GM18858 (cell line): ENCODE measurements around the gene EXOSC7.
"Not testable (repeated sequence)": the region's sequence is repeated elsewhere in the genome, so short reads cannot be mapped to it uniquely, and the experiment has no call there.

Source experiments
- ATAC-seq: cut with Tn5 transposase; IDR thresholded peaks from one replicate; pipeline ENCODE4 v1.9.1; 2021; ENCODE audit not compliant: unreplicated experiment

The EXOSC7 gene

DNA sequence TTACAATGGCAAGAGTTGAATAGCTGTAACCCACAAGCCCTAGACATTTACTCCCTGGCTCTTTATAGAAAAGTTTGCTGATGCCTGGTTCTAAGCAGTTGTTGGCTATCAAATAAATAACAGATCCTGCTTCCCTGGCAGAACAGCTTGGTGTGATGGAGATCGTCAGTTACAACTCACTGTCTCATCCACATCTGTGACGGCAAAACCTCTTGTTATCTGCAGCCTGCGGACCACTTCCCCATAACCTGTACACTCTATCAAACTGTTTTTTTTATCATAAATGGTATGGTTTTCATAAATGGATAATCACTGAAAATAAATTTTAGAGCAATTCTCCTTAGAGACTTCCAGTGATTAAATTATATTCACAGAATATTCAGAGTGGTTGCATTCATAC, 14.2 kb upstream of the EXOSC7 start:
- no peak for ATAC-seq

DNA sequence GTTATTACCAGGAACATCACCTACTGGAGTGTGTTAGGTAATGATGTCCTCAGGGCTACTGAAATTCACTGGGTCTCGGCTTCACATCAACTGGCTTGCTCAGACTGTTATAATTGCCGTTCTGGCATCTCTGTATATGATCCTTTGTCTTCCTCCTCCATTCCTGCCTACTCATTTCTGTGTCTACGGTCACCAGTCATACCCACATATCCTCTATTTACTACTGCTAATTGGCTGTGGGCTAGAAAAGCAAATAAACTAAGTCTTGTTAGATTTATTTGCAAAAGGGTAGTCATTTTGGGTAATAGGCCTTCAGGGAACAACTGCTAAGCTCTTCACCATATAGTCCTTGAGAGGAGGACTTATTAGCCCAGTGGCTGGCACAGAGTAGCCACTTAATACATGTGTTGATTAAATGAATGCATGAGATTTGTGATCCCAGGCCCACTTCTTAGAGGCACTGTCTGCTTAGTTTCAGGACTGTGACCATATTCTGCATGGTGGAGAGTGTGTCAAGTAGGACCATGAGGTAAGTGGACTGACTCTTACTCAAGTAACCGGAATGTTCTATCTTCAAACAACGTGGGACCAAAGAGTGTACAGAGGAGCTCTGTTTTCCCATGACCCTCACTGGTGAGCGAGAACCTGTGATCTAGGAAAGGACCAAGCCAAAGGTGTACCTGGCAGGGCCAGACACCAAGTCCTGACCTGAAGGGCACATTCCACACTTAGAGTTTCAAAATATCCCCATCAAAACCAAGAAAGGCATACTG, 13.2 kb upstream of the EXOSC7 start:
- no peak for ATAC-seq

DNA sequence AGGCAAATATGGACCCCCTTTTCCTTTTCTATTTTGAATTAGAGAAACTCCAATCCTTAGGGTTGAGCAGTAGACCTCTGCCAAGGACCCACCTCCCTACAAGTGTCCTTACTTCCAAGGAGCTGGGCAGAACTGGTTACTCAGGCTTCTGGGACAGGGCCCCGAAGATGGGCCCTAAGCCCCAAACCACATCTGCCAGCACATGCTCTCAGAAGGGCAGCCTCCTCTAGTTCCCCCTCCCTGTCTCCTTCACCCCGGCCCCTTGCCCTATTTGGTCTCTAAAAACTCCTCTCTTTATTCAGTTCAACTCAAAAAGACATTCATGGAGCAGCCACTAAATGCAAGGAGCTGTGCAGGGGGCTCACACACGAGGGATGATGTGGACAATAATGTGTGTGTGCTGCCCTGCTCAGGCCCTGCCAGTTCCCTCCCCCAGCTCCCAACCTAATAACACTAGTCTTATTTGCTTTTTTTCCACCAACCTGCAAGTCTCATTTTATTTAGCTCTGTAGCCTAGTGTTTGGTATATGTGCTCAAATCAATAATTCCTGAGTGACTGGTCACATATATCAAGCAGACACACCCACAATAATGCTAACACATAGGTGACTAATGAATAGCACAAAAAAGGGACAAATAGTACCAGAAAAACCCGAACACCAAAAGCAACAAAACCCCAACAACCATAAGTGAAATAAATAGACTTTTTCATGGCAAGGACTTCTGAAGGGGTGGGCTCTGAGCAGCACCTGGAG, 12.3 kb upstream of the EXOSC7 start:
- ATAC-seq = no peak

DNA sequence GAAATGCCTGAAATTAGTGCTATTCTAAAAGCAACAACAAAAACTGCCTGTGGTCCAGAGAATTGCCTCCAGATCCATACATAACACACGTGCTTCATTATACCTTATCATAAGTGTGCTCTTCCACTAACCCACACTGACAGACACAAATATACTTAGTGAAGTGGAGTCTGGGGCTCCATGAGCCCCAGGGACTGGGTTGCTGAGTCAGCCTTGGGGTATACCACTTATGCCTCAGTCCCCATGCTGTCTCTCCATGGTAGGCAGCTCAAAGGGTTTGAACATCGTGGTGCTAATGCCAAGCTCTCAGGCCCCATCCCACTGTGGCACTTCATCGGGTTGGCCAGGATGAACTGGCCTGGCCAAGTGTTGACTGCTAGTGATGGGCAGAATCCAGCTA, 10.9 kb upstream of the EXOSC7 start:
- no peak for ATAC-seq

DNA sequence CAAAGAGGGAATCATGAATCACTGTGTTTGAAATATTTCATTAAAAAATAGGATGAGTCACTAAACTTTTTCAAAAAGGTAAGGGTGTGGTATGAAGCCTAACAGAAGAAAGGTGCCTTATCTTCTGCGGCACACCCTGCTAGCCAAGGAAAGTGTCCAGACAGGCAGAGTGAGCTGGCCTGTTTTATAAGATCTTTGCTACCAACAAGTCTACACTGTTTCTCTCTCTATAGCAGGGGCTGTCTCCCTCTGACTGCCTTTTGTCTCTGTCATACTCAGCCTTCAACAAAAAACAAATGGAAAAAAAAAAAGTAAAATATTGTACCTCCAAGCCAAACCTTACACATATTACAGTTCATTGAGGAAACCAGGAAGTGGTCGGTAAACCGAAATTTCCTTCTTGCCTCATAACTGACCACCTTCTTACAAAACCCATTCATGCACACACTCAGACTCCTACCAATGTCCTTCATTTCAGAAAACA, 9.2 kb upstream of the EXOSC7 start:
- no peak for ATAC-seq

DNA sequence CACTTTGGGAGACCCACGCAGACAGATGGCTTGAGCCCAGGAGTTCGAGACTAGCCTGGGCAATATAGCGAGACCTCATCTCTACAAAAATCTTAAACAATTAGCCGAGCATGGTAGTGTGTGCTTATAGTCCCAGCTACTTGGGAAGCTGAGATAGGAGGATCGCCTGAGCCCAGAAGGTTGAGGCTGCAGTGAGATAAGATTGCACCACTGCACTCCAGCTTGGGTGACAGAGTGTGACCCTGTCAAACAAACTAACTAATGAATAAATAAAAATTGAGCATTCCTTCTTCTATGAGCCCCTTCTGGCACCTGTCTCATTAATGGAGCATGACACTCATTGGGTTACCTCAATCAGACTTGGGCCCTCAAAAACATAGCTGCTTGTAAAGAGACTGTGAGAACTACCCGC, 7.6 kb upstream of the EXOSC7 start:
- ATAC-seq = no peak

DNA sequence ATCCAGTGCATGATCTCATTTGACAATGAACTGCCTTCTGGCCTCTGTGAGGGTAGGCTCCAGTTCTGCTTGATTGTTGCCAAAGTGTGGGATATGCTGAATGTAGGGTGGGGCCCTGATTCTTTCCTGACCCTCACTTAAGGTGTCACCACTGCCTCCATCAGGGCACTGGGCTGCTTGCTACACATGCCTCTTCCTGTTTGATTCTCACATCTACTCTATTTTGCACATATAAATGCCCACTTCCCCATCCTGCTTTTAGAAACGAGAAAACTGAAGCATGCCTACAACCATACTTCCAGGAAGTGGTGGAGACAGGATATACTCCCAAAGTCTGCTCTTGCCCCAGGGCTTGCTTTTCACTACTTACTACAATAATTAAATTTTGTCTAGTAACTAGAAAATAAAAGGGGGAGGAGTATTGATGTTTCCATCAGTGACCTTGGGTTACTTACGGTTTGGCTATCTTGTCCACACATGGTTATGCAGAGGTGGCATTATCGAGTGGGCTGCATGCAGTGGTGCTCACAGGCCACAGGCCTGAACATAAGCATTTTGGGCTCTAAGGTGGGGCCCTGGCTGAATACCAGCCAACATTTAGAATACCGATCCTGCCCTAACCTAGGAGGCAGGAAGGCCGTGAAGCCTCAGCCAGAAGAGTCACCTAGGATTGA, 6.8 kb upstream of the EXOSC7 start:
- peak; percentile 40 for ATAC-seq

DNA sequence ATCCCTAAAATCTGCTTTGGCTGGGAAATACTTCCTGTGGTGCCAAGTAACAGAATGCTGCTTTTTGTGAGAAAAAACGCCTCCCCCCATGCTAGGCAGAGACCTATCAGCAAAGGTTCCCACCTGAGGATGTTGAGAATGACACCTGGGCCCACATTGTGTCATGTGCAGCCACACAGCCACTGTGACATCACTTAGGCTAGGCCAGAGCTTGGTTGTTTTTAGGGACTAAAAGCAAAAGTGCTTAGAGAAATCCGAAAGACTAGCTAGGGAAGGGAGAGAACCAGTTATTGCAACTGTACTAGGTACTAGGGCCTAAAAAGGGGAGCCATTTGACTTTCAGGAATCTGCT, 6.2 kb upstream of the EXOSC7 start:
- no peak for ATAC-seq

DNA sequence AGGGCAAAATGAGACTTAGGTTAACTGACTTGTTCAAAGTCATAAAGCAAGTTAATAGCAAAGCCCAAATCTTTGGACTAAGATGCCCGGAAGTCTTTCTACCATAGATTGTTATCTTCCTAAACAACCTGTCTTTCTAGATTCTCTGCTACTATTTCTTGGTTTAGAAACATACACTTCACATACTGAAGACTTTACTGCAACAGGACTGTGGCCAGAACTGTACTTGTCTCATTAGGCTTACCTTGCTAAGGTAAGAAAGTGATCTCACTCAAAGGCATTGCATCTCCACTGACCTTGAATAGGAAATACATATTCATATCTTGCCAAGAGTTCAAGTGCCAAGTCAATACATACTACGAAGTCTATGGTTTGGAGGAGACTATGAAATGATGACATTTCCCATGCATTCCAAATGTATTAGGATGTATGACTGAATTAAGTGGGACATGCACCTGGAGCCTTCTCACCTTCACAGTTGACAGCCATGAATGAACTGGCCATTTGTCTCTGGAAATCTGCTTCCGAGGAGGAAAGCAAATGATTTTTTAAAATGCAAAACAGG, 5.0 kb upstream of the EXOSC7 start:
- no peak for ATAC-seq

DNA sequence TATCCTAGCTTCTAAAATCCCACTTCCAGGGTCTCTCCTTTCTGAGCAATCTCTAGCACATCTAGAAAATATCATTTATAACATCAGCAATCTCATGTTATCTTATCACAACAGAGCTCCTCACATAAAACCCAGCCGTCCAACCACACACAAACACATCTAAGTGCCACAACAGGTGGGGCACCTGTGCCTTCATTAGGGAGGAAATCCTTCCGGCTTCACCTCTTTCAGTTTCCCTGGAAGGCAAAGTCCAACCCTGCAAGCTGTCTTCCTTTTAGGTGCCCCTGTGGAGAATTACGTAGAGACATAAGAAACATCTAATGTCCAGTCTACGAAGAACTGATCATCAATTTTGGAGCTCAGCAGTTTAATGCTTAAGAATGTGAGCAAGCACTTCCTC, 1.6 kb upstream of the EXOSC7 start:
- ATAC-seq = no peak

DNA sequence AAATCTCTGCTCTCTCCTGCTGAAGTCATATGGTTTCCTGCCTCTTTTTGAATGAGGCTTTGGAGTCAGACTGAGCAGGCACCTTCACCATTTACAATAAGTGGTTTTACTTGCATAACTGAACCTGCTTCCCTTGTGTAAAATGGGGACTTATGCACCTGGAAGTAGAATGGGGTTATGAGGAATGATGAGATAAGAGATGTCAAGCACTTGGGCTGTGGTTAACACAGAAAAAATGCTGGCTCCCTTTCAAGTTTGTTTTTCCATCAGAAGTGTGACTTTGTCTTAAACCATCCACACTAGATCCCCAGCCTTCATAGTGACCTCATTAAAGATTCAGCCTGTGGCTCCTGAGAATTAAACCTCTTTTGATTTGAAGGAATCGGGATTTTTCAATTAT, 5.2 kb downstream of the EXOSC7 start:
- ATAC-seq = no peak

DNA sequence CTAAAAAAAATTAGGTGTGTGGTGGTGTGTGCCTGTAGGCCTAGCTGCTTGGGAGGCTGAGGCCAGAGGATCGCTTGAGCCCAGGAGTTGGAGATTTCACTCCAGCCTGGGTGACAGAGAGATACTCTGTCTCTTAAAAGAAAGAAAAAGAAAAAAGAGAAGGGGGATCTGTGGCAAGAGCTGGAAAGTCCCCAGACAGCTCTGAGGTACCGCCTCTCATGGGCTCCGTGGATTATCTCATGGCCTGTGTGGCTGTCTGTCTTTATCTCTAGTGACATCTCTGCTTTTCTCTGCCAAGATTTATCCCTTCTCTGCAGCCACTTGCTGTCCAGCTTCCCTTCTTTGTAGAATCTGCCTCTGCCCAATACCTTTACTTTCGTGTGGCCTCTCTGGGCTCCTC, 5.7 kb downstream of the EXOSC7 start:
- no peak for ATAC-seq

DNA sequence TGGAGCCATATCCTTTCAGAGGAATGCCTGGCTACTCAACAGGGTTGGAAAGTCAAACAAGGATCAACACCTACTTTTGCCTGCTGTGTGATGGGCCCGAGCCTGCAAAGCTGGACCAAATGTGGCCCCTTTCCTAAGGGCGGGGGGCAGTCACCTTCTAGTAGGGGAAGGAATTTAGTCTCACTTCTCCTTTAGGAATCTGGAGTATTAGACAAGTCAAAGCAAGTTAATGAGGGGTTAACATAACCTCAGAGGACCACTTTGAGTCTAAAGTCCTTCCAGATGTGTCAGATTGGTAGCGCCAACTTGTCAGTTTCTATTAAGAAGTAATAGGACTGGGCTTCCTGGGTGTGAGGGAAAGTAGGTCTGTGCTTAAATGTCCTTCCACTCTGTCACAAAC, 6.8 kb downstream of the EXOSC7 start:
- no peak for ATAC-seq

DNA sequence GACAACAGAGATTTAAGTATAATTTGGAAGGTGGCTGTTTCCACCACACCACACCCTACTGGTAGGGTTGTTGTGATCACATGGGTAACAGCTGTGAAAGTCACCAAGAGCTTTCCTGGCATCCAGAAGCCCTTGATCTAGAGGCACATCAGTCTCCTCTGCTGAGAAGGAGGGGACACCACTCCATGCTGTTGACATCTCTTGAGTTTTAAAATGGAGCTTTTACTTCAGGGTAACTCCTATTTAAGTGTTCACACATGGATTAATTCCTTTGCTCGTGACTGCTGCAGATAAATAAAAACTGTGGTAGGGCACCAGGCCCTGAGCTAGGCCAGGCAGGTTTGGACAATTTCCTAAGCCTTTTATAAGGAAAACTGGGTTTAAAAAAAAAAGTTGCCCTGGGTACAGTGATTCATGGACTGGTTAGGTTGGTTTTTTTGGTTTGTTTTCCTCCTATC, 7.5 kb downstream of the EXOSC7 start:
- ATAC-seq = no peak

DNA sequence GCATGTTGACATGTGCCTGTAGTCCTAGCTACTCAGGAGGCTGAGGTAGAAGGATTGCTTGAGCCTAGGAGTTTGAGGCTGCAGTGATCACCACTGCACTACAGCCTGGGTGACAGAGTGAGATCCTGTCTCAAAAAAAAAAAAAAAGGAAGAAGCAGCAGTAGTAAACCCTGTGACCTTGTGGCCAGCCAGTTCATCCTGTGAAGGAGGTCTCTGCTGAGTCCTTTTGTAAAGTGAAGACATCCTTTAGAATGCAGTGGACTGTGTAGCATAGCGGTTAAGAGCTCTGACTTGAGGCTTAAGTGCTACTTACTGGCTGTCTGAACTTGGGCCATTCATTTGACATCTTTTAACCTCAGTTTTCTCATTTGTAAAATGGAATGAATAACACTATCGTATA, 8.3 kb downstream of the EXOSC7 start:
- ATAC-seq = peak; percentile 49

DNA sequence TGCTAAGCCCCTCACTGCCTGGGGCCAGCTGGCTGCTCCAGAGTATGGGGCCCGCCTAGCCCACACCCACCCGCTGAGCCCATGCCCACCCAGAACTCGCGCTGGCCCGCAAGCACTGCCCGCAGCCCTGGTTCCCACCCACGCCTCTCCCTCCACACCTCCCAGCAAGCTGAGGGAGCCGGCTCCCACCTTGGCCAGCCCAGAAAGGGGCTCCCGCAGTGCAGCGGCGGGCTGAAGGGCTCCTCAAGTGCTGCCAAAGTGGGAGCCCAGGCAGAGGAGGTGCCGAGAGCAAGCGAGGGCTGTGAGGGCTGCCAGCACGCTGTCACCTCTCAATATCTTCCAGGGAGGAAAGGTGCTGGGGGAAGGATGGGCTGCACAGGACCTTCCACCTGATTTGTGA, 10.3 kb downstream of the EXOSC7 start:
- not testable (repeated sequence) for ATAC-seq

DNA sequence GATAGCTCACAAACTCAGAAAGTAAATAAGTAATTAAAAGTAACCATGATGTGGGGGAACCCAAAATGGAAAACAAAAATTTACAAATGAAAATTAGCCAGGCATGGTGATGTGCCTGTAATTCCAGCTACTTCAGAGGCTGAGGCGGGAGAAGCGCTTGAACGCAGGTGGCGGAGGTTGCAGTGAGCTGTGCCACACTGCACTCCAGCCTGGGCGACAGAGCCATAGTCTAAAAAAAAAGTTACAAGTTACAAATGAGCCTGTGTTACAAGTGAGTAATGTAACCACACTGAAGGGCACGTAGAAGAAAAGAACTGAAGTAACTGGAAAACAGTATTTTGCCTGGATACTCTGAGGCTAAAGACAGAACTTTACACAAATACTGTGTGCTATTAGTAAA, 11.3 kb downstream of the EXOSC7 start:
- no peak for ATAC-seq

DNA sequence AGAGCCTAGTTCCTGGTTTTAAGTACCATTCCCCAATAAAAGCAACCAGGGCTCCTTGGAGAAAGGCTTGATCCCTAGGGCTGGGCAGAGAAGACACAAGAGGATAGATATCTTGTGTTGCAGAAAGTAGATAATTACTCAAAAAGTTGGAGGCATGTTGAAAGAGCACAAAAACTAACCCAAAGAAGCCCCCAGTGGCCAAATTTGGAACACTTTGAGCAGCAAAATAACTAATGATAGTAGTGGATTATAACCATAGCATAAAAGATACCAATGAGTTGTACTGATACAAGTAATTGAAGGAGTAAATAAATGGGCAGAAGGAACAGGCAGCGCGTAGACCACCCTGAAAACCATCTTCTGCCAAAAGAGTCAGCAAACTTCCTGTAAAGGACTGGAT, 12.0 kb downstream of the EXOSC7 start:
- ATAC-seq = no peak

DNA sequence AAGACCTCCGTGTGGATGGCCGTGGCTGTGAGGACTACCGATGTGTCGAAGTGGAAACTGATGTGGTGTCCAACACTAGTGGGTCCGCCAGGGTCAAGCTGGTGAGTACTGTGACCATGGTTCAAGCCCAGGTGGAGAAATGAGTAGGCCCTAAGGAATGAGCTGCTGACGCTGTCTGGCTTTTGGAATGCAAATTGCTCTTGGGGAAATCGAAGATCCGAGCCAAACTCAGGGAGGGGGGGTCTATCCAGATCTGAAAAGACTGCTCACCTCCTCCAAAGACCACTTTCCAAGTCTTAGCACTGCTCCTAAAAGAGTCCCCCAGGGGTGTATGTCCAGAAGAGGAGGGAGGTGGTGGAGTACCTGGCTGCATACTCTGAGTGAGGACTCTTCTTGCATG, 13.1 kb downstream of the EXOSC7 start:
- ATAC-seq = no peak

DNA sequence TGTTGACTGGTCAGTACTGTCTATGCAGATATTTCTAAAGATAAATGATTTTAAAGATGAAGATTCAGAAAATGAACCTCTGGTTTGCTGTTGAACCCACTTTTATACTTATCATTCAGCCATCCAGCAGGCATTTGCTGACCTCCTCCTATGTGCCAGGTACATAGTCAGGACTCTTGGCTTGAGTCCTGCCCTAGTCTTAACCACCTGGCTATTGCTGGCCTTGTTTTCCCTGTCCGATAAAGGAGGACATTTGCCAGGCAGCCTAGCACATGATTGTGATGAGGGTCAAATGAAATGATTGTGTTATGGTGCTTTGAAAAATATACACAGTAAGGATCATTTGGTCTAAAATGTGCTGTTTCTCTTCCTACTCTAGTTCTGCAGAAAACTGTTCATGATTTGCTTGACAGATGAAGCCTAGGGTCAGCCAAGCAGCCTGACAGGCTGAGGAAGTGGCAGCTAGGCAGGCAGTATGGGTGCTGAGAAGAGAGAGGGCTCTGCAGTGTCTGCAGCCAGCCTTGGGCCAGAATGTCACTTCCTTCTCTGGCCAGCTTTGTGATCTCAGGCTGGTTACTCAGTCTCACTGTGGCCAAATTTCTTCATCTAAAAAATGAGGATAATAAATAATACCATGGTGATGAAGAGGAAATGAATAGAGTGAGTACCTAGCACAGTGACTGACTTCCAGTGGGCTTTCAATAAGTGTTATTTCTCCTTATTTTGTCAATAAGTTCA, 13.8 kb downstream of the EXOSC7 start:
- ATAC-seq = no peak

DNA sequence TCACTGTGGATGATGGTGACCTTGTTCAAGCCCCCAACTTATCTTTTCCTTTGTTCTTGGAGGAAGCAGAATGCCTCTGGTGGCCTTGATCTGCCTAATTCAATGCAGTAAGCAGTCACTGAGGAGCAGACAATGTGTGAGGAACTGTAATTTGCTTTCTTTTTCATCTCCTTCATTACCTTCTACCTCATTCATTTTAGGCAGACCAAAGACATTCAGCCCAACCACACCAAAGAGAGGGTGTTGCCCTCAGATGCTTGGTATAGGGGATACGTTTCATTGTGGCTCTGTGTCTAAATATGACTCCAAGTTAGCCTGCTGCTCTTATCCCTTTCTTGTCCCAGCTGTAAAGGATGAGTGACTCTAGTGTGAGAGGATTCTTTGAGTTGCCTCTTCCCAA, 15.3 kb downstream of the EXOSC7 start:
- ATAC-seq = no peak
